NCI-H1694 treated with DMSO at 0.1 percent for 48 hours (cell line): Measurements from ENCODE around the gene MLIP.
"Not testable (repeated sequence)": the region's sequence is repeated elsewhere in the genome, so short reads cannot be mapped to it uniquely, and the experiment has no call there.

ENCODE experiments used
- DNase-seq: peaks from one replicate; lab custom pipeline; 2025; lab: John Stamatoyannopoulos, UW

MLIP gene

GRCh38 chr6:54151861-54152260, 40.6 kb downstream of the MLIP start:
- no peak for DNase-seq

GRCh38 chr6:54156650-54157250, 45.5 kb downstream of the MLIP start:
- no peak for DNase-seq

- no peak for DNase-seq
Measured at GRCh38 chr6:54157405-54157804, 46.2 kb downstream of the MLIP start.

- DNase-seq: no peak
Measured at GRCh38 chr6:54173089-54173488, 61.8 kb downstream of the MLIP start.

- no peak for DNase-seq
Measured at GRCh38 chr6:54179152-54179551, 67.9 kb downstream of the MLIP start.

GRCh38 chr6:54183616-54184015, 72.4 kb downstream of the MLIP start:
- no peak for DNase-seq

- DNase-seq: no peak
Measured at GRCh38 chr6:54185885-54186284, 74.6 kb downstream of the MLIP start.

GRCh38 chr6:54188846-54189245, 77.6 kb downstream of the MLIP start:
- DNase-seq: no peak

GRCh38 chr6:54191461-54191860, 80.2 kb downstream of the MLIP start:
- no peak for DNase-seq

GRCh38 chr6:54192993-54193392, 81.8 kb downstream of the MLIP start:
- DNase-seq: no peak

- DNase-seq: no peak
Measured at GRCh38 chr6:54193560-54193959, 82.3 kb downstream of the MLIP start.

GRCh38 chr6:54194067-54194466, 82.8 kb downstream of the MLIP start:
- no peak for DNase-seq

GRCh38 chr6:54195637-54196036, 84.4 kb downstream of the MLIP start:
- DNase-seq: no peak

- no peak for DNase-seq
Measured at GRCh38 chr6:54196905-54197304, 85.7 kb downstream of the MLIP start.

- no peak for DNase-seq
Measured at GRCh38 chr6:54198134-54198533, 86.9 kb downstream of the MLIP start.

GRCh38 chr6:54203474-54204035, 92.3 kb downstream of the MLIP start:
- not testable (repeated sequence) for DNase-seq

GRCh38 chr6:54204921-54205591, 93.8 kb downstream of the MLIP start:
- DNase-seq: no peak

GRCh38 chr6:54206510-54206909, 95.3 kb downstream of the MLIP start:
- DNase-seq: no peak

- not testable (repeated sequence) for DNase-seq
Measured at GRCh38 chr6:54209983-54210382, 98.7 kb downstream of the MLIP start.

GRCh38 chr6:54214286-54214685, 103.0 kb downstream of the MLIP start:
- no peak for DNase-seq

GRCh38 chr6:54216336-54216735, 105.1 kb downstream of the MLIP start:
- DNase-seq: no peak

GRCh38 chr6:54217018-54217417, 105.8 kb downstream of the MLIP start:
- DNase-seq: no peak

GRCh38 chr6:54222217-54222616, 111.0 kb downstream of the MLIP start:
- DNase-seq: no peak

- DNase-seq: no peak
Measured at GRCh38 chr6:54232703-54233102, 121.5 kb downstream of the MLIP start.
